K562 (cell line): ENCODE results near the gene SPANXN5.

Experiments
- BHLHE40 ChIP-seq: IDR thresholded peaks from 2 replicates; pipeline ENCODE4 v1.6.1; 2011; ENCODE audit warnings: low read length, improper control_type of control experiment
- CBFA2T3 ChIP-seq: fragments of 450-650 bp; IDR thresholded peaks from 2 replicates; pipeline ENCODE4 v1.6.1; 2017
- EP300 ChIP-seq: IDR thresholded peaks from 2 replicates; pipeline ENCODE4 v1.6.1; 2012; ENCODE audit warnings: low read length, improper control_type of control experiment
- JUN ChIP-seq, 2 experiments: sonication (generic) in 1 of 2; formaldehyde crosslinking in 1 of 2; IDR thresholded peaks; 2 replicates each; pipeline versions ENCODE4 v1.6.1 to v1.8.0; 2012 to 2022; ENCODE audit warnings: borderline replicate concordance in 2 of 2, mild to moderate bottlenecking in 2 of 2, improper control_type of control experiment in 1 of 2, low read depth in 1 of 2, low read length in 1 of 2, missing genetic modification reagents in 1 of 2
- KLF1 ChIP-seq: fragments of 450-650 bp; IDR thresholded peaks from 2 replicates; pipeline ENCODE4 v1.6.1; 2016; ENCODE audit warnings: missing genetic modification characterization, missing compliant biosample characterization
- MTA2 ChIP-seq: fragments of 450-650 bp; IDR thresholded peaks from 2 replicates; pipeline ENCODE4 v1.6.1; 2016; ENCODE audit warnings: low read depth
- PHF8 ChIP-seq: fragments of 200-600 bp; sonication (generic); IDR thresholded peaks from 2 replicates; pipeline ENCODE4 v1.6.1; 2012; ENCODE audit warnings: mixed run types, mild to moderate bottlenecking, inconsistent platforms, low read length, moderate library complexity, borderline replicate concordance
- POLR2A ChIP-seq: fragments of 450-650 bp; conservative IDR thresholded peaks from 2 replicates; pipeline ENCODE4 v1.6.1; 2016
- POLR2AphosphoS5 ChIP-seq: IDR thresholded peaks from 2 replicates; pipeline ENCODE4 v1.6.1; 2011; ENCODE audit warnings: mild to moderate bottlenecking, low read depth, low read length, moderate library complexity; ENCODE audit not compliant: control insufficient read depth, insufficient read depth
- SIN3A ChIP-seq, 2 experiments: fragments of 150-350 bp in 1 of 2; IDR thresholded peaks; 2 replicates each; pipeline ENCODE4 v1.6.1; 2011 to 2016; ENCODE audit warnings: borderline replicate concordance in 2 of 2, low read depth in 2 of 2, low read length in 2 of 2, mild to moderate bottlenecking in 2 of 2, moderate library complexity in 2 of 2; ENCODE audit not compliant: control insufficient read depth in 1 of 2
- SUPT5H ChIP-seq: fragments of 450-650 bp; IDR thresholded peaks from 2 replicates; pipeline ENCODE4 v1.6.1; 2016
- ZNF445 ChIP-seq: fragments of 250-450 bp; sonication (Bioruptor Pico); IDR thresholded peaks from 2 replicates; pipeline ENCODE4 v1.4.0; 2020; ENCODE audit warnings: low read depth, mild to moderate bottlenecking, moderate library complexity
- TF ChIP-seq, protein P1 (sequence below), 3 experiments: IDR thresholded peaks in 2 of 3; conservative IDR thresholded peaks in 1 of 3; 2 replicates each; pipeline ENCODE4 v1.5.1; 2011 to 2012; ENCODE audit warnings: low read length in 3 of 3, mild to moderate bottlenecking in 3 of 3, control low read depth in 2 of 3, improper control_type of control experiment in 1 of 3, inconsistent platforms in 1 of 3, low read depth in 1 of 3, mixed read lengths in 1 of 3, moderate library complexity in 1 of 3; ENCODE audit not compliant: insufficient read depth in 2 of 3
- TF ChIP-seq, protein P2 (sequence below), 2 experiments: fragments of 450-650 bp; formaldehyde crosslinking in 1 of 2; IDR thresholded peaks; 2 replicates each; pipeline versions ENCODE4 v1.4.0 to v1.6.1; 2014 to 2020; ENCODE audit warnings: mild to moderate bottlenecking in 2 of 2, borderline replicate concordance in 1 of 2, low read depth in 1 of 2

GRCh38 chrX:52830551-52830950 lies 33.3 kb upstream of the SPANXN5 start:
- no peak for TF ChIP-seq EP300
- no peak for TF ChIP-seq POLR2A
- TF ChIP-seq PHF8 = no peak
- TF ChIP-seq SIN3A (IDR thresholded peaks at IDR 0.05; ENCODE audit: borderline replicate concordance in 2 of 2, control insufficient read depth in 1 of 2, low read depth in 2 of 2, low read length in 2 of 2) = no peak
- TF ChIP-seq SUPT5H = no peak
- TF ChIP-seq JUN (IDR thresholded peaks at IDR 0.05; ENCODE audit: borderline replicate concordance, low read depth, low read length) = no peak
- no peak for TF ChIP-seq JUN (CRISPR knock-in tag; IDR thresholded peaks at IDR 0.05; ENCODE audit: borderline replicate concordance)
- no peak for TF ChIP-seq POLR2AphosphoS5
- no peak for TF ChIP-seq KLF1 (tag)
- no peak for TF ChIP-seq CBFA2T3
- TF ChIP-seq, protein P1, sequence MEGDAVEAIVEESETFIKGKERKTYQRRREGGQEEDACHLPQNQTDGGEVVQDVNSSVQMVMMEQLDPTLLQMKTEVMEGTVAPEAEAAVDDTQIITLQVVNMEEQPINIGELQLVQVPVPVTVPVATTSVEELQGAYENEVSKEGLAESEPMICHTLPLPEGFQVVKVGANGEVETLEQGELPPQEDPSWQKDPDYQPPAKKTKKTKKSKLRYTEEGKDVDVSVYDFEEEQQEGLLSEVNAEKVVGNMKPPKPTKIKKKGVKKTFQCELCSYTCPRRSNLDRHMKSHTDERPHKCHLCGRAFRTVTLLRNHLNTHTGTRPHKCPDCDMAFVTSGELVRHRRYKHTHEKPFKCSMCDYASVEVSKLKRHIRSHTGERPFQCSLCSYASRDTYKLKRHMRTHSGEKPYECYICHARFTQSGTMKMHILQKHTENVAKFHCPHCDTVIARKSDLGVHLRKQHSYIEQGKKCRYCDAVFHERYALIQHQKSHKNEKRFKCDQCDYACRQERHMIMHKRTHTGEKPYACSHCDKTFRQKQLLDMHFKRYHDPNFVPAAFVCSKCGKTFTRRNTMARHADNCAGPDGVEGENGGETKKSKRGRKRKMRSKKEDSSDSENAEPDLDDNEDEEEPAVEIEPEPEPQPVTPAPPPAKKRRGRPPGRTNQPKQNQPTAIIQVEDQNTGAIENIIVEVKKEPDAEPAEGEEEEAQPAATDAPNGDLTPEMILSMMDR (IDR thresholded peaks at IDR 0.05 in 2 of 3, conservative IDR thresholded peaks at IDR 0.05 in 1 of 3; ENCODE audit: insufficient read depth in 2 of 3, low read depth in 1 of 3, low read length in 3 of 3) = no peak
- TF ChIP-seq, protein P2, sequence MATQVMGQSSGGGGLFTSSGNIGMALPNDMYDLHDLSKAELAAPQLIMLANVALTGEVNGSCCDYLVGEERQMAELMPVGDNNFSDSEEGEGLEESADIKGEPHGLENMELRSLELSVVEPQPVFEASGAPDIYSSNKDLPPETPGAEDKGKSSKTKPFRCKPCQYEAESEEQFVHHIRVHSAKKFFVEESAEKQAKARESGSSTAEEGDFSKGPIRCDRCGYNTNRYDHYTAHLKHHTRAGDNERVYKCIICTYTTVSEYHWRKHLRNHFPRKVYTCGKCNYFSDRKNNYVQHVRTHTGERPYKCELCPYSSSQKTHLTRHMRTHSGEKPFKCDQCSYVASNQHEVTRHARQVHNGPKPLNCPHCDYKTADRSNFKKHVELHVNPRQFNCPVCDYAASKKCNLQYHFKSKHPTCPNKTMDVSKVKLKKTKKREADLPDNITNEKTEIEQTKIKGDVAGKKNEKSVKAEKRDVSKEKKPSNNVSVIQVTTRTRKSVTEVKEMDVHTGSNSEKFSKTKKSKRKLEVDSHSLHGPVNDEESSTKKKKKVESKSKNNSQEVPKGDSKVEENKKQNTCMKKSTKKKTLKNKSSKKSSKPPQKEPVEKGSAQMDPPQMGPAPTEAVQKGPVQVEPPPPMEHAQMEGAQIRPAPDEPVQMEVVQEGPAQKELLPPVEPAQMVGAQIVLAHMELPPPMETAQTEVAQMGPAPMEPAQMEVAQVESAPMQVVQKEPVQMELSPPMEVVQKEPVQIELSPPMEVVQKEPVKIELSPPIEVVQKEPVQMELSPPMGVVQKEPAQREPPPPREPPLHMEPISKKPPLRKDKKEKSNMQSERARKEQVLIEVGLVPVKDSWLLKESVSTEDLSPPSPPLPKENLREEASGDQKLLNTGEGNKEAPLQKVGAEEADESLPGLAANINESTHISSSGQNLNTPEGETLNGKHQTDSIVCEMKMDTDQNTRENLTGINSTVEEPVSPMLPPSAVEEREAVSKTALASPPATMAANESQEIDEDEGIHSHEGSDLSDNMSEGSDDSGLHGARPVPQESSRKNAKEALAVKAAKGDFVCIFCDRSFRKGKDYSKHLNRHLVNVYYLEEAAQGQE (IDR thresholded peaks at IDR 0.05; ENCODE audit: borderline replicate concordance) = no peak
- TF ChIP-seq, protein P2 (CRISPR knock-in tag; IDR thresholded peaks at IDR 0.05; ENCODE audit: low read depth) = no peak
- no peak for TF ChIP-seq ZNF445
- no peak for TF ChIP-seq BHLHE40
- TF ChIP-seq MTA2 = no peak
